ENCODE results near the gene COPZ2.
"Not testable (repeated sequence)": the region's sequence is repeated elsewhere in the genome, so short reads cannot be mapped to it uniquely, and the experiment has no call there.

COPZ2 gene

DNA sequence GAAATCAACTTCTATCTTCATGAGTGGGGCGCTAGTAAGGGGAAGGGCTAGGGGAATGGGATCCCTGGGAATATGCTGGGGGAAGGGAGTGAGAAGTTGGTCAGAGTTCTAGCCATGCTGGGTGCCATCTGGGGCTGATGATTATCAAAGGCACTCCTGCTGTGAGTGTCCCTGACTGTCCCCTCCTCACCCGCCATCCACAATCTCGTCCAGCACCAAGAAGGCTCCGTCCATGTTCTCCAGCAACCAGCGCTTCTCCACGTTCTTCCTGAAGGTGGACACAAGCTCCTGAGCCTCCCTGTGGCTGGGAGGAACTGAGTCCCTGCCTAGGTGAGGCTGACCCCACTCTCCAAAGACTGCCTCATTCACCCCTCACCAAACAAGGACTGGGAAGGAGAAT, 5.6 kb downstream of the COPZ2 start:
- no peak for DNase-seq (ENCODE audit: low read depth, low spot score)

DNA sequence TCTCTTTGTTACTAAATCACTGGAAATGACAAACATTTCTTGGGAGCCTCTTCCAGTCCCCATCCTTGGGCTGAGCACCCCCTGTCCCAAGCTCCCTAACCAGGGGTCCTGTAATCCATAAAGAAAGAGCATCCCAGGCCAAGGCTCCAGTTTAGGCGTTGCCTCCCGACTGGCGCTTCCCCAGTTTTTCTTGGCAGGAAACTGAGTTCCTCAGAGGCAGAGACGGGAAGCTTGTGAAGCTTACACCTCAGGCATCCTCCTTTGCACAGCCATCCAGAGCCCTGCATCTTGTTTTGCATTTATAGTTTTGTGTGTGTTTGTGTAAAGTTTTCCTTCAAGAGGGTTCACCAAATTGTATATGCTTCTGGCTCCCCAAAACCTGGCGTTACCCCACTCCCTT, 7.1 kb downstream of the COPZ2 start:
- no peak for DNase-seq (ENCODE audit: low read depth, low spot score)

DNA sequence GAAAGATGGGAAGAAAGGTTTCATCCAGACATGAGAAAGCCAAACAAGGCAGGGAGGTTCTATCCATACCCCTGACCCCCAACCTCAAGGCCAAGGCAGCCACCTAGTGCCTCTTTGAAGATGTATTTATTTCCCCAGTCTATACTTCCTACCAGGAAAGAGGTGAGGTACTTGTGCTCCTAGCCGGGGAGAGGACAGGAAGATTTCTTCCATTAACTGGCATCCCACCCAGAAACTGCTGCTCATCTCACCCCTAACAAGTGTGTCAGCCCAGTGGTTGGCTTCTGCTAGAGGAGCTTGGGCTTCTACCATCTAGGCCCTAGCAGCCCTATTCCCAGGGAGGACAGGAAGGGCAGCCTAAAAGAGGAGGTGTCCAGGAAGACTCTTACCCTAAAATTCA, 8.9 kb downstream of the COPZ2 start:
- DNase-seq (ENCODE audit: low read depth, low spot score), result no peak

DNA sequence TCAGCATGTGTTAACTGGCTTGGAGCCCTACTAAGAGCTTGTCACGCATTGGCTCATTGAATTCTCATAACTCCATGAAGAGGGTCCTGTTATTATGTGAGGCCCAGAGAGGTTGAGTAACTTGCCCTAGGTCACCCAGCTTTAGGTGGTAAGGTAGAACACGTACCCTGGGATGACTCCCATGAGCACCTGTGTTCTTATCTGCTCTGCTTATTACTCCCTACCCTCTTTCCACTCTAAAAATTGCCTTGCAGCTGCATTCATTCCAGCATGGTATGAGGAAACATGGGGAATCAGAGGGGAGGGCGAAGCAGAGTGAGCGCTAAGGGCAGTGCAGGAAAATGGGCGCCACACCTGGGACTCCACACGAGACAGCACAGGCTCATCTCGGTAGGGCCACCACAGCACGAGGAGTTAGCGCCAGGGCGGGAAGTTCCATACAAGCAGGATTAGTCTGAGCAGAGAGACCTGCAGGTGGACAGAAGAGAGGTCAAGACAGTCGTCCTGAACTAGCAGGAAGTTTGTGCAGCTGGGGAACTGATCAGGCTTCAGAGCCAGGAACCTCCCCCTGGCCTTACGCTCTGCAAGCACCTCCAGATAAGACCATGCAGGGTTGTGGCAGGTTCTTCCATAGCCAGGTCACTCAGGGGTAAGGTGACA, 10.1 kb downstream of the COPZ2 start:
- no peak for DNase-seq (ENCODE audit: low read depth, low spot score)

DNA sequence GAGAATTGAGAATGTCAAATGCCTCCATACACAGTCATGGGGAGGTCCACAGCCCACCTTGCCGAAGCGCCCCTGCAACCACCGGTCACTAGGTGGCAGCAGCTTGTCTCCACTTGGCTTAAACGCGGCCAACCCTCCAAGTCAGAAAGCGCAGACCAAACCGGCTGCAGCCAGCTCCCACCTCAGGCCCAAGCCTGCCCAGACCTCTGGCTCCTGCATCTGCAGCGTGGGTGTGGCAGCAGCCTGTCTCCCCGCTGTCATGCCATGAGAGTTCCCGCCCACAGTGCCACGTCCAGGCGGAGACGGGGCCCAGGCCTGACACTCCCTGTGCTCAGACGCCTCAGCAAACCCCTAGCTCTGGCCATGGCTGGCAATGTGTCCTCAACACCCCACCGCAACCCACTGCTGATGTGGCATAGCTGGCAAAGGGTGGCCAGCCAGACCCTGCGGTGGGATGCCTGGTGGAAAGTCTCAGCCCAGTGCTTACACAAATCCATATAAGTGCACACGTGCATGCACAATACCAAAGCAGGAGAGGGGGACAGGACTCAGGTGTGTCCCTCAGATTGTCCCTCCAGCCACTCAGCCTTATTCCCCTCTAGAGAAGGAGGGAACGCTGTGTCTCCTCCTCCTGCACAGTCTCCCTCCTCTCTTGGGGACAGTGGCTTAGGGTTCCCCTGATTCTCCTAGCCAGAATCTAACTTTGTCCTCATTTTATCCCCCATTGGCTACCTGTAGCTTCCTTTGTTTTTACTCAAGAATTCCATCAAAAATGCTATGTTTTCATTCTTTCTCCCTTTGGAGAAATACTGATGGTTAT, 10.9 kb downstream of the COPZ2 start:
- no peak for DNase-seq (ENCODE audit: low read depth, low spot score)

DNA sequence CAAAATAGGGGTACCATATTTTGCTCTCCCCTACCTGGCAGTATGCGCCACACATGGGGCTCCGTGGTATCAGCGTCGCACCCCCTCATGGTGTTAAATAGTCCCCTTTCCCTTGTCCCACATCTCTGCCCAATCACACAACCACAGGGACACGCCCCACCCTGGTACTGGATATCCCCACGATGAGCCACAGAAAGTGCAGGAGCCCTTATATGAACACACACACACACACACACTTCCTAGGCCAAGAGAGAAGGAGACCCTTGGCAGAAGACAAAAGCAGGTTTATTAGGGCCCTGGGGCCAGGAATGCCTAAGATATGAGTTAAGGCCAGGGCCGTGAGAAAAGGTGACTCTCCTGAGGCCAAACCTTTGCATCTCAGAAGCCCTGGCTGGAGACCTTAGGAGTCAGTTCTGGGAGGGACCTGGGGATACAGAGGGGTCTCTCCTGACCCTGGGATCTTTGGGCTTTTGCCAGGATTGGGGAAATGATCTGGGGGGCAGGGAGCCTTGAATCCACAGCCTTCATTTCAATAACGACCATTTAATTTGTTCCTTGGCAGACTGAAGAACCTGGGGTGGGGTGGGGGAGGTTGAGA, 11.6 kb downstream of the COPZ2 start:
- DNase-seq (ENCODE audit: low read depth, low spot score), result no peak

DNA sequence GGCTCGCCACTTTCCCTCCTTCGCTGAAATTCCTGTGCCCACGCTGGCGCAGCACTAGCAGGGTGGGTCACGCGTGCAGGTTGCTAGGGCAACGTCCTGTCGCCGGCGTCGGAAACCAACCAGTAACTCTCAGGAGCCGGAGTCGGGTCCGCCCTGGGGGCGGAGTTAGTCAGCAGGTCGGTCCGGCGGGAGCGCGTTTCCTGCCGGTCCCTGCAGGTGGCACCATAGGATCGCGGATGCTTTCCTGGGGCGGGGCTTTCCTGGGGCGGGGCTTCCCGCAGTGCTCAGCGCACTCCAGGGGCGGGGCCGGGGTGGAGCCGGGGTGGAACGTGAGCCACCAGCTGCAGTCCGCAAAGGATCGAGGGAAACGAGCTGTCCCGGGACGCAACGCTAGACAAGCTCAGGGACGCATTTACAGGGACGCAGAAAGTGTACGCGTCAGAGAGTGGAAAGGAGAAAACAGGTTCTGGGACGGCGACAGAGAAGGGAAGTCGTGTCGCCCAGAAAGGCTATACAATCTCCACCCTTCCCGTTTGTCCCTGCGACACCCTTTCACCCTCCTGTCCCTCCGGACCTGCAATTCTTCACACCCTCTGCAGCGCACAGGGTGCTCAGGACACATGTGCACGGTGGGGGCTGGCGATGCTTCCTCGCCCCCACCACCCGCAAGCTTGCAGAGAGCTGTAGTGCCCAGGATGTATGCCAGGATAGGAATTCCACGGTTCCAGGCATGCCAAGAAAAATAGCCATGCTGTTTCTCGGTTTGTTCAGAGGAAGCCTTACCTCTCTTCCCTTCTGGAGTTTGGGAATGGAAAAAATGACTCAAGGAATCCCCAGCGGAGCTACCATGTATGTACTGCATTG, 12.3 kb downstream of the COPZ2 start:
- no peak for DNase-seq (ENCODE audit: low read depth, low spot score)

DNA sequence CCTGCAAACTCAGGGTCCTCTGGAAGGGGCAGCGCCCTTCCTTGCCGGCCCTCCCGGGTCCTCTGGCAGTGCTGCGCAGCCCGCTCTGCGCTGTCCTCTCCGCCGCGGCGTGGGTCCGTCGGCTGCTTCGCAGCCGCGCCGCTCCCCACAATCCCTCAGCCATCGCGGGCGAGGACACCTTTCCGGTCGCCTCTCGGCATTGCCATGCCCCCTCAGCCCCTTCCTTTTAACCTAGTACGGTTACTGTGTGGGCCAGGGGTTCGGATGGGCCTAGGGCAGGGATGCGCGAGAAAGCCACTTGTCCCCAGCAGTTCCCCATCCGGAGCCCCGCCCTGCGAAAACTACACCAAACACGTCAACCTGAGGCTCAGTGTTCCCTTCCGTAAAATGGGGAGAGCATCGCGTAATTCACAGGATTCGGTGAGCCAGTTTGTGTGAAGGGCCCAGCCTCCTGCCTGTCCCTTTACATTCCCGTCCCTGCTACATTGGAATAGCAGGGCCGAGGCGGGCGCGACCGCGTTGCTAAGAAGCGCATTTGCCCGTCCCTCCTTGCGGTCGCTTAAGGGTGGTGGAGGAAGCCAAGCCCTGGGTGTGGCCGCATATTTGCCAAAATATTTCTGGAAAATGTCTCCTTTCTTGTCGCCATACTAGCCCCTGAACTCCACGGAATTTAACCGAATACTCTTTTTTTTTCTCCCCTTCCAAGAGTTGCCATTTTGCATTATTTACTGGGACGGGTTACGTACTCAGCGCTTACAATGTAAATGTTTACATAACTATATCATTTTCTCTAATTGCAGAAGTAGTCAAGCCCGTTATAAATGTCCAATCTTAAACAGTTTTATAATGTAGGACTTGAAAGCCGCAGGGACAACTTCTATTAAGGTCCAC, 13.2 kb downstream of the COPZ2 start:
- DNase-seq (ENCODE audit: low read depth, low spot score), result no peak

DNA sequence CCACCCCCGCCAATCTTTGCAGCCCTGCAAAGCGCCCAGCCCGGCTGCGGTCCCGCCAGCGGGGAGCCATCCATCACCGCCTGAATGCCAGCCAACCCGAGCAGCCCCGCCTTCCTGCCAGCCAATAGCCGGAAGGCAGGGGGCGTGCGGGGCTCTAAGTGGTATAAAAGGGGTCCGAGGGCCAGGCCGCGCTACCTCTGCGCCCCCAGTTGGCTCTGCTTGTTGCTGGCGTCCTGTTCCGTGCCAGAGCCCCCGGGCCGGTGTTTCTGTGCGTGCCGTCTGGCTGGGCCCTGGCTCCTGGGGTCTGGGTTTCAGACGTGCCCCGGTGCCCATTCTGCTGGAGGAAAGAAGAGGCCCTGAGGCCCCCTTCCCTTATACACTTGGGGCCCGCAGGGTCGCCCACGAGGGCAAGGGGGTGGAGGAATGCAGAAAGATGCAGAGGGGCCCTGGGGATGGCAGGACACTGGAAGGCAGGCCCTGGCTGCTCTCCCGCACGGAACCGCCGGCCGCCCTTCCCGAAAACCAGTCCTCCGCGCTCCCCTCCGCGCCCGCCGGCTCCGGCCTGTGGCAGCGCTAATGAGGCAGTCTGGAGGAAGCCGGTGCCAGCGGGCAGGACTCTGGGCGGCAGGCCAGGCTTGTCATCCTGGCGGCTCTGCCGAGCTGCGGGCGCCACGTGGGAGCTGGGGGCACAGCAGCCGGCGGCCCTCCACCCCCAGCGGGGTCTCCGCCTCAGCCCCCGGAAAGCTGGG, 14.0 kb downstream of the COPZ2 start:
- DNase-seq (ENCODE audit: low read depth, low spot score), result no peak

DNA sequence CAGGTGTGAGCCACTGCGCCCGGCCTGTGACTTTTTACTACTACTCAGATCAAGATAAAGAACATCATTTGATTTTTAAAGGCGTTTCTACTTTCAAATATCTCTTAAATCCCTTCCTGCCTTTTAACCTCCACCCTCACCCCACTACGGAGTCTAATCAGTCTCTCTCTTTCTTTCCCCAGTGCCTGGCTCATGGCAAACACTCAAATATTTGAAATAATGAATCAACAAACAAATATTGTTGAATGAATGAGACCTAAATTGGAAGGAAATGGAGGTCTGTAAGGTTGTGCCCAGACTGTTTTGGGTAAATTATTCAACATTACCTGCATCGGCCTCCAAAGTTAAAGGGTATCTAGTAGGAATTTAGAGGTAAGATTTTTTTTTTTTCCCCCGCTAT, 14.7 kb downstream of the COPZ2 start:
- DNase-seq (ENCODE audit: low read depth, low spot score), result no peak

DNA sequence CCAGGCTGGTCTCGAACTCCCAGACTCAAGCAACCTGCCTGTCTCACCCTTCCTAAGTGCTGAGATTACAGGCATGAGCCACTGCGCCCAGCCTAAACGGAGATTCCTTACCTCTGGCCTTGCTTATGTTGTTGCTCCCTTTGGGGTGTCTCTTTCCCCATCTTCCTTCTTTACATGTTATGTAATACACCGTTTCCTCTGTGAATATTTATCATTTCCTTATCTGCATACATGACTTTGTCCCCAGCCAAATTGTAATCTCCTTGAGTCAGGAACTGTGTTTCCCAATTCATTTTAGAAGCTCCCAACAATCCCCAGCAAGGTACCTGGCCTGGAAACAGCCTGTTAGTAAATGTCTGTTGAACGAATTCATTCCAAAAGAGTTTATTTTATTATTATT, 15.7 kb downstream of the COPZ2 start:
- DNase-seq (ENCODE audit: low read depth, low spot score), result no peak

DNA sequence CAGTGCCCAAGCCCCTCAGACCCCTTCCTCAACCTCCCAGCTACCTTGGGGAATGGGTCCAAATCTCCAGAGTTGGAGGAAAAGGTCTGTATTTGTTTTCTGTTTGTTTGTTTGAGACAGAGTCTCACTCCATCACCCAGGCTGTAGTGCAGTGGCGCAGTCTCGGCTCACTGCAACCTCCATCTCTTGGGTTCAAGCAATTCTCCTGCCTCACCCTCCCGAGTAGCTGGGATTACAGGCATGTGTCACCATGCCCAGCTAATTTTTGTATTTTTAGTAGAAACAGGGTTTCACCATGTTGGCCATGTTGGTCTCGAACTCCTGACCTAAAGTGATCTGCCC, 19.8 kb downstream of the COPZ2 start:
- DNase-seq (ENCODE audit: low read depth, low spot score), result not testable (repeated sequence)

DNA sequence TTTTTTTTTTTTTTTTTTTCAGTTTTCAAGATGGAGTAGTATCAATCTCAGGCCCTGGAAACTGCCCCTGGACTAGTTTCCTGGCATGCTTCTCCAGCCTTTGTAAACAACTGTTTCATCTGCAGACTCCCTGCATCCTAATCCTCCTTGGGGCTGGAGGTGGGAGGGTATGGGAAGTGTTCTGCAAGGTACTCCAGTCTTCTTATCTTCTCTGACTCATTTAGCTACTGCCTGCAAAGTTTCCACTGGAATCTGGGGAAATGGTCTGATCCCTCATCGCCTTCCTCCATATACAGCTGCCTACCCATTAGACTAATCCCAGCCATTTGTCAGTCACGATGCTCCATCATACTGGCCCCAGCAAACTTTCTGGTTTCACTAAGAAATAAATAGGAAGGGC, 21.5 kb downstream of the COPZ2 start:
- no peak for DNase-seq (ENCODE audit: low read depth, low spot score)

DNA sequence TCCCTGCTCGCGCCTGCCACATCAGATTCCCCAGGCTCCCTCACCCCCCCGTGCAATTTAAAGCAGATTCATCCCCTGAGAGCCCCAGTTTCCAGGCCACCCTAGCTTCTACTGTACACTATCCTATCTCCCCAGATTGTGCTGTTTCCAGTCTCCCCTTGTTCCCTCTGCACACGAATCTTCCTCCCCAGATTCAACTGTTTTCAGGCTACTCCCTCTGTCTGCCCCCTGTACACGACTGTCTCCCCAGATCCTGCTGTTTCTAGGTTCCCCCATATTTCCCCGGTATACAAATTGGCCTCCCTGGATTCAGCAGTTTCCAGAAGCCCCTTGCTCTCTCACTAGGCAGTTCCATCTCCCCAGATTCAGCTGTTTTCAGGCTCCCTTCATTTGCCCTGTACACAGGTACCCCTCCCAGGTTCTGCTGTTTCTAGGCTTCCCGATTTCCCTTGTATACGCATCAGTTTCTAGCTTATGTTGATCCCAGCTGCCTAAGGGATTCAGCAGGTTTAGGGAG, 22.9 kb downstream of the COPZ2 start:
- DNase-seq (ENCODE audit: low read depth, low spot score), result no peak

DNA sequence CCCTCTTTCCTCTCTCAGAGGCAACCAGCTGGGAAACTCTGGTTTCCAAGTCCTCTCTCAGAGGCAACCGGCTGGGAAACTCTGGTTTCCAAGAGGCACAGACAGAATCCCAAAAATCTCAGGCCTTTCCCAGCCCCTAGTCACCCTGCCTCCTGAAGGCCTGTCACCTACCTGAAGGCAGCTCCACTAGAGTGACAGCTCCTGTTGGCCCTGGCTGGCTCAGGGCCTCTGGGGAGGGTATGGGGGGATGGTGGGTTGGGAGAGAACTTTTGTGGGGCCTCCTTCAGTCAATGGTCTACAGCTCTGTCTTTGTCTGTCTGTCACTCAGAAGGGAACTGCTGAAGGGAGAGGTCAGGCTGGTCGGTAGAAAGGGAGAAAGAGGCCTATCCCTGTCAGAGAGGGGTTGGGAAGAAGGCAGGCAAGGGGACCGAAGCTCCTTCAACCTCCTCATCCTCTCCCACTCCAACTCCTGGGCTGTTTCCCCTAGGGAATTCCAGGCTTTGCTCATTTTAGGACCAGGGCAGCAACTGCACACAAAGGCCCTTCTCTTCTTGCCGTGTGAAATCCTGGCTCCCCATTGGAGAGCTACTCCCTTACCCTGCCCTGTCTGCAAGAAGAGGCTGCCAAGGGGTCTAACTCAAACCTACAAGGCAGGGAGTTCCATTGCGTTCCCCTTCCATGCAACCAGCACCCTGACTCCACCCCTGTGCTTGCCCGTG, 23.6 kb downstream of the COPZ2 start:
- DNase-seq (ENCODE audit: low read depth, low spot score), result no peak

DNA sequence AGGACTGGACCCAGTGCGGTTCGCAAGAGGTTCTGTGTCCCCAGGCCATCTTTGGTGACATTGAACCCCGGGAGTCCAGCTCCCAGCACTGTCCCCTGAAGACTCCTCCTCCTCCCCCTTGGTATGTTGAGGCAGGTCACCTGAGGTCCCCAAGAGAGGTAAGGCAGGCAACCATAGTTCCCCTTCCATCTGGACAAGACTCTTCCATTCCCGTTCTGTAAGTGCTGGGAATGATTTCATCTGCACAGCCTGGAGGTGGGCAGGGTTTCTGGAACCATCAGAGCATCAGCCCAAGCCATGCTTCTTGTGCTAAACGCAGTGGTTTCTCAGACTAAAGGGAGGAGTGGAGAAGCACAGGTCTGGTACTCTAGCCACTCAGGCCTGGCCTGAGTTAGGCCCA, 24.9 kb downstream of the COPZ2 start:
- no peak for DNase-seq (ENCODE audit: low read depth, low spot score)

DNA sequence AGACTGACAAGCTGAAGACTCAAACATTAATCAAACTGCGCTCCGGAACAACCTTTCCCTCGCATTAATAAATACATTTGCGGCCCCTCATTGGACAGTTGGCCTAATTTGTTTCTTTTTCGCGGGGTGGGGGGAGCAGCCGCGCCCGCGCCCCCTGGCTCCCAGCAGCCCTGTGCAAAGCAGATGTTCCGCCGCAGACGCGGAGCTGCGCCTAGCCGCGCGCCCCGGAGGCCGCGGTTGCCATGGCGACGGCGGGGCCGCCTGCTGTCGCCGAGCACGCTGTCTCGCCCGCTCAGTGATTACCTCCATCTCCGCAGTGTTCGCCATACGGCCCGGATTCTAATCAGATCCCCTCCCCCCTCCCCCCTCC, 25.5 kb downstream of the COPZ2 start:
- no peak for DNase-seq (ENCODE audit: low read depth, low spot score)

DNA sequence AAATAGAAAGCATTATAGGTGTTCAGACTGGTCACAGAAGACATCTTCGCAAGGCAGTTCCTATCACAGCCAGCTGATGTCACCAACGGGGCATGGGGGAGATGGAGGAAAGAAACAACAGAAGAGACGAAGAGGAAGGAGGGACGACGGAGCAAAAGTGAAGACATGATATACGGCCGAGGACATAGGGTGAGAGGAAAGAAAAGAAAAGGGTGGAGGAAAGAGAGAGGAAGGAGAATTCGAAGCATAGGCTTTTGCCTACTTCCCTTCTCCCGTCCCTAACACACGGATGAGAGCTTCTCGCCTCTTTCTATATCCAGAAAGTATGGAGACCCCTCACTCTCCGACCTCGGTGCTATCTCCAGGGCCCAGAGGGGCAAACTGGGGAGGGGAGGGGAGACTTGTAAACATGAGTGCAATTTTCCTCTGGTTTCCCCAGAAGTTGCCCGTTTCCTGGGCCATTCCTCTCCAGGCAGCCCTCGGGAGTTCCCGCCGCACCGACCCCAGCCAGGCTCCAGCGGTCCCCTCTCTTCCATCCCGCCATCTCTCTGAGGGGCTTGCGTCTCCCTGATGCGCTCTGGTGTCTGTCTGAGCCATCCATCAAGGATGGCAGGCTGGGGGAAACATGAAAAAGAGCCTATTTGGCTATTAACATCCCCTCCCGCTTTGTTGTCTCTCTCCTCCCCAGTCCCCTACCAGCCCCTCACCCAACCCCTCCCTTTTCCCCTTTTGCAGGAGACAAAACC, 26.0 kb downstream of the COPZ2 start:
- DNase-seq (ENCODE audit: low read depth, low spot score), result no peak

DNA sequence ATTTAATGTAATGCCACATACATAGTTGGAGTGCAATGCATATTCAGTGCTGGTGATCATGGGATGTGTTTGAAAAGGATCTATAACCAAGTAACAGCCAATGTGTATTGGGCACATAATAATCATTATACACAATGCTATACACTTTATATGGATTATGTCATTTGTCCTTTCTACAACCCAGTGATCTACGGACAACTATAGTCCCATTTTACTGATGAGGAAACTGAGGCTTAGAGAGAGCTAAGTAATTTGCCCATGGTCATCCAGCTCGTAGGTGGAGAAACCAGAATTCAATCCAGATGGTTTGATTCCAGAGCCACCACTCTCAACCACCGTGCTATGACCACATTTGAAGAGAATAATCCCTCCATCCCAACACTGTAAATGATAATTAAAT, 27.4 kb downstream of the COPZ2 start:
- DNase-seq (ENCODE audit: low read depth, low spot score), result no peak
